NCI-H526 treated with DMSO at 0.1 percent for 48 hours (cell line): ENCODE data around the gene ZNF496.
"Not testable (repeated sequence)": the region's sequence is repeated elsewhere in the genome, so short reads cannot be mapped to it uniquely, and the experiment has no call there.

Source experiments
- DNase-seq: peaks from one replicate; lab custom pipeline; 2025; lab: John Stamatoyannopoulos, UW

The ZNF496 gene

GRCh38 chr1:247291833-247292561 lies 39.7 kb downstream of the ZNF496 start:
- DNase-seq: no peak

- DNase-seq: no peak
Measured at GRCh38 chr1:247291161-247291560, 40.5 kb downstream of the ZNF496 start.

GRCh38 chr1:247290576-247290975 lies 41.1 kb downstream of the ZNF496 start:
- DNase-seq: no peak

- DNase-seq: not testable (repeated sequence)
Measured at GRCh38 chr1:247289274-247289892, 42.3 kb downstream of the ZNF496 start.

- no peak for DNase-seq
Measured at GRCh38 chr1:247288341-247288740, 43.3 kb downstream of the ZNF496 start.

- DNase-seq: no peak
Measured at GRCh38 chr1:247287460-247287859, 44.2 kb downstream of the ZNF496 start.

- no peak for DNase-seq
Measured at GRCh38 chr1:247286134-247286670, 45.5 kb downstream of the ZNF496 start.

- no peak for DNase-seq
Measured at GRCh38 chr1:247281001-247281574, 50.6 kb downstream of the ZNF496 start.

GRCh38 chr1:247277191-247277590 lies 54.5 kb downstream of the ZNF496 start:
- DNase-seq: no peak

- no peak for DNase-seq
Measured at GRCh38 chr1:247274605-247275256, 56.9 kb downstream of the ZNF496 start.

- DNase-seq: no peak
Measured at GRCh38 chr1:247273013-247273412, 58.7 kb downstream of the ZNF496 start.

GRCh38 chr1:247270003-247270402 lies 61.7 kb downstream of the ZNF496 start:
- DNase-seq: no peak

GRCh38 chr1:247269133-247269532 lies 62.5 kb downstream of the ZNF496 start:
- no peak for DNase-seq

- no peak for DNase-seq
Measured at GRCh38 chr1:247268390-247269045, 63.1 kb downstream of the ZNF496 start.

GRCh38 chr1:247266053-247266452 lies 65.6 kb downstream of the ZNF496 start:
- DNase-seq: no peak

GRCh38 chr1:247255772-247256171 lies 75.9 kb downstream of the ZNF496 start, which contains the start of gene VN1R5:
TSS of gene VN1R5 (plus strand) at chr1:247256072.
- not testable (repeated sequence) for DNase-seq

GRCh38 chr1:247247568-247247967 lies 84.1 kb downstream of the ZNF496 start:
- DNase-seq: no peak
